ENCODE results near the gene E2F4. TPM values are rescaled to one million over a fixed set of nuclear protein-coding genes. Genes with fewer than 3 reads are reported as not detected.

Gene E2F4
- total and polyA plus RNA-seq, 2 of the 8 experiments (the other 6 are each of a cell fraction or from before 2014, with no cell fraction given): 79.9 to 157 TPM

DNA sequence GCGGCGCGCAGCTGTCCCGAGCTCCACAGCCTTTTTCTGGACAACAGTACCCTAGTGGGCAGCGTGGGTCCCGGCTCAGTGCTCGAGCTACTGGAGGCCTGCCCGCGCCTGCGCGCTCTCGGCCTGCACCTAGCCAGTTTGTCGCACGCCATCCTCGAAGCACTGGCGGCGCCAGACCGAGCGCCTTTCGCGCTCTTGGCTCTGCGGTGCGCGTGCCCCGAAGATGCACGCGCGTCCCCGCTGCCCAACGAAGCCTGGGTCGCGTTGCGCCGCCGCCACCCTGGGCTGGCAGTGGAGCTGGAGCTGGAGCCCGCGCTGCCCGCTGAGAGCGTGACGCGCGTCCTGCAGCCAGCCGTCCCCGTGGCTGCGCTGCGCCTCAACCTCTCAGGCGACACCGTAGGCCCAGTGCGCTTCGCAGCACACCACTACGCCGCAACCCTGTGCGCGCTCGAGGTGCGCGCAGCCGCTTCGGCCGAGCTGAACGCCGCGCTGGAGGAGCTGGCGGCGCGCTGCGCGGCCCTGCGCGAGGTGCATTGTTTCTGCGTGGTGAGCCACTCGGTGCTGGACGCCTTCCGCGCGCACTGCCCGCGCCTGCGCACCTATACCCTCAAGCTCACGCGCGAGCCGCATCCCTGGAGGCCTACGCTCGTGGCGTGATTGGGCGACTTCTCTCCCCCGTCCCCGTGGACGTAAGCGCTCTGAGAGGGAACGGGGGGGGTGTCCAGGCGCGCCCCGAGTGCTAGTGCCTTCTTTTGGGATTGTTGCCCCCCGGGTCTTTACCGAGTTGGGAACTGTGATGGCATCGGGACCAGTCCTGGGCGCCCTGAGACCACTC is 28.6 kb upstream of the E2F4 start:
- peaks cover 93 to 100% (median 99%) of the 10 kb centered on the region in 4 experiments for H3K27me3 ChIP-seq (replicated peaks in 1 of 4; ENCODE audit: control insufficient read depth in 3 of 4, extremely low read depth in 1 of 4, insufficient read depth in 3 of 4, low read length in 3 of 4)
- TF ChIP-seq HDAC2 (IDR thresholded peaks at IDR 0.05; ENCODE audit: borderline replicate concordance in 1 of 2, low read depth in 2 of 2, low read length in 2 of 2) (no peak), RFX5 (IDR thresholded peaks at IDR 0.05; ENCODE audit: borderline replicate concordance, low read depth, low read length) (no peak), TBP (IDR thresholded peaks at IDR 0.05; ENCODE audit: low read depth, low read length) (no peak), SAP30 (IDR thresholded peaks at IDR 0.05; ENCODE audit: insufficient read depth, insufficient replicate concordance, low read length) (no peak)

More for the DNA sequence above, 28.6 kb upstream of the E2F4 start:
- H3K56ac ChIP-seq (replicated peaks; ENCODE audit: insufficient read length, low read depth, low read length): no peak overlapping the region
- H3K18ac ChIP-seq (ENCODE audit: extremely low read depth, low read length): peak overlapping the region; percentile 48; the same call in 1 of the 2 replicates
- H4K8ac ChIP-seq (ENCODE audit: extremely low read depth, insufficient read depth, low read length): no peak overlapping the region
- H4K20me1 ChIP-seq (replicated peaks in 1 of 2; ENCODE audit: control insufficient read depth in 1 of 2, insufficient read depth in 2 of 2, low read length in 2 of 2): peaks cover 2 to 23% of the 10 kb centered on the region in 2 experiments
- FAIRE-seq (no peak), DNase-seq (ENCODE audit: low read depth in 1 of 2, low spot score in 2 of 2) (peak in 1 of 2 experiments; percentile 73)
- H3K23ac ChIP-seq (ENCODE audit: insufficient read length): no peak overlapping the region
- H3K4me3 ChIP-seq (ENCODE audit: extremely low read depth in 1 of 4, insufficient read depth in 2 of 4, low read depth in 3 of 4, low read length in 4 of 4): peak overlapping the region; percentile 11 to 56 (median 22); a peak in 6 of 8 replicates
- 4% methylated on average over 92 of the region's 99 CpGs; no CpG with 5 or more reads in 1 of the 2 experiments for WGBS, 2 experiments (ENCODE audit: extremely low coverage in 1 of 2, insufficient coverage in 1 of 2, insufficient read length in 1 of 2, insufficient replicate concordance in 2 of 2, low coverage in 1 of 2, low lambda C conversion rate in 2 of 2, missing lambda C conversion rate in 1 of 2)
- ChIA-PET CTCF (ENCODE audit: partially characterized antibody) (interaction anchor here (0.6 to 19.3 kb wide), 15 partner anchors 6 to 481 kb away, joined by 3 to 291 read pairs (median 5); partner anchors contain the start of genes B3GNT9, ELMO3, FBXL8 and HSF4), POLR2A (ENCODE audit: partially characterized antibody) (interaction anchor here (0.7 to 7.9 kb wide), 6 partner anchors 8 to 39 kb away, joined by 3 to 59 read pairs (median 10); partner anchors contain the start of genes B3GNT9 and MATCAP1)
- H3K4me2 ChIP-seq (ENCODE audit: insufficient read depth in 1 of 2, low read depth in 2 of 2, low read length in 2 of 2): peak overlapping the region; percentile 71 to 98
- no peaks in the 10 kb centered on the region for H3K9me3 ChIP-seq (ENCODE audit: insufficient read depth in 2 of 2, low read depth in 1 of 2, low read length in 1 of 2)
- no peak overlapping the region for H4K5ac ChIP-seq (ENCODE audit: insufficient read length, low read depth, low read length)
- H3K4me1 ChIP-seq (replicated peaks in 1 of 4; ENCODE audit: control insufficient read depth in 3 of 4, insufficient read depth in 4 of 4, low read length in 3 of 4): peaks cover 0 to 33% (median 30%) of the 10 kb centered on the region in 4 experiments; a peak in 6 of 7 replicates
- no peaks in the 10 kb centered on the region for H3K79me2 ChIP-seq (ENCODE audit: control insufficient read depth in 1 of 2, insufficient read depth in 2 of 2, low read length in 2 of 2)
- H3K14ac ChIP-seq (ENCODE audit: insufficient read length): no peak overlapping the region
- H4K91ac ChIP-seq (replicated peaks; ENCODE audit: insufficient read length, low read length): no peak overlapping the region
- no peak overlapping the region; the same call in 1 of the 2 replicates for H2BK15ac ChIP-seq (ENCODE audit: low read length)
- no peak overlapping the region for H2BK120ac ChIP-seq (replicated peaks; ENCODE audit: low read depth, low read length)
- no peak overlapping the region for H2BK20ac ChIP-seq (ENCODE audit: low read length)
- H3K36me3 ChIP-seq (ENCODE audit: control insufficient read depth in 2 of 4, insufficient read depth in 4 of 4, low read length in 3 of 4): peaks cover 0 to 14% (median 0%) of the 10 kb centered on the region in 4 experiments; a peak in 1 of 8 replicates
- no peak overlapping the region for H3K27ac ChIP-seq (ENCODE audit: low read depth, low read length)
- no peak overlapping the region for H2BK5ac ChIP-seq (ENCODE audit: low read depth, low read length)
- H2BK12ac ChIP-seq (ENCODE audit: low read depth, low read length): no peak overlapping the region
- peak overlapping the region; percentile 85 for H3K4ac ChIP-seq (replicated peaks; ENCODE audit: insufficient read length, low read depth, low read length)
- H2AFZ ChIP-seq (ENCODE audit: low read length): peak overlapping the region; percentile 75; the same call in 1 of the 2 replicates
- peaks cover 15% of the 10 kb centered on the region for H3K23me2 ChIP-seq (ENCODE audit: low read depth, low read length)
- H2AK5ac ChIP-seq (ENCODE audit: low read depth, low read length): no peak overlapping the region
- H3K9ac ChIP-seq (replicated peaks in 1 of 4; ENCODE audit: extremely low read depth in 1 of 4, low read depth in 3 of 4, low read length in 3 of 4): no peak overlapping the region
- H3K79me1 ChIP-seq (ENCODE audit: low read depth, low read length): no peaks in the 10 kb centered on the region
